ENCODE measurements around the gene PHYKPL.
"Not testable (repeated sequence)": the region's sequence is repeated elsewhere in the genome, so short reads cannot be mapped to it uniquely, and the experiment has no call there.

The PHYKPL gene

GRCh38 chr5:178239626-178240301 is 7.2 kb upstream of the PHYKPL start:
- peak; percentile 75 for DNase-seq (ENCODE audit: low spot score)

- no peak for DNase-seq (ENCODE audit: low spot score)
Observed at GRCh38 chr5:178238711-178239592, 6.3 kb upstream of the PHYKPL start.

- DNase-seq (ENCODE audit: low spot score) = no peak
Observed at GRCh38 chr5:178238313-178238635, 5.7 kb upstream of the PHYKPL start.

GRCh38 chr5:178237431-178238312 is 5.1 kb upstream of the PHYKPL start:
- peak; percentile 88 for DNase-seq (ENCODE audit: low spot score)

GRCh38 chr5:178236679-178237078 is 4.1 kb upstream of the PHYKPL start:
- peak; percentile 23 for DNase-seq (ENCODE audit: low spot score)

- DNase-seq (ENCODE audit: low spot score) = no peak
Observed at GRCh38 chr5:178236126-178236525, 3.5 kb upstream of the PHYKPL start.

GRCh38 chr5:178235588-178235974 is 3.0 kb upstream of the PHYKPL start:
- no peak for DNase-seq (ENCODE audit: low spot score)

GRCh38 chr5:178234750-178235587 is 2.4 kb upstream of the PHYKPL start:
- DNase-seq (ENCODE audit: low spot score) = peak; percentile 75

GRCh38 chr5:178234121-178234749 is 1.6 kb upstream of the PHYKPL start:
- DNase-seq (ENCODE audit: low spot score) = no peak

- no peak for DNase-seq (ENCODE audit: low spot score)
Observed at GRCh38 chr5:178232920-178233429, 373 bp upstream of the PHYKPL start.

GRCh38 chr5:178231539-178232123 is 971 bp downstream of the PHYKPL start:
- DNase-seq (ENCODE audit: low spot score) = no peak

- DNase-seq (ENCODE audit: low spot score) = peak; percentile 61
Observed at GRCh38 chr5:178230879-178231538, 1.6 kb downstream of the PHYKPL start.

- no peak for DNase-seq (ENCODE audit: low spot score)
Observed at GRCh38 chr5:178229861-178230260, 2.7 kb downstream of the PHYKPL start.

- DNase-seq (ENCODE audit: low spot score) = not testable (repeated sequence)
Observed at GRCh38 chr5:178229111-178229510, 3.5 kb downstream of the PHYKPL start.

- DNase-seq (ENCODE audit: low spot score) = no peak
Observed at GRCh38 chr5:178228609-178229008, 4.0 kb downstream of the PHYKPL start.

GRCh38 chr5:178227929-178228328 is 4.7 kb downstream of the PHYKPL start:
- no peak for DNase-seq (ENCODE audit: low spot score)

GRCh38 chr5:178227138-178227659 is 5.4 kb downstream of the PHYKPL start:
- DNase-seq (ENCODE audit: low spot score) = no peak

GRCh38 chr5:178225174-178225573 is 7.4 kb downstream of the PHYKPL start:
- DNase-seq (ENCODE audit: low spot score) = no peak

GRCh38 chr5:178224403-178224802 is 8.2 kb downstream of the PHYKPL start:
- DNase-seq (ENCODE audit: low spot score) = no peak
